Measurements from ENCODE around the gene CENPT.

- TF ChIP-seq, protein P1, sequence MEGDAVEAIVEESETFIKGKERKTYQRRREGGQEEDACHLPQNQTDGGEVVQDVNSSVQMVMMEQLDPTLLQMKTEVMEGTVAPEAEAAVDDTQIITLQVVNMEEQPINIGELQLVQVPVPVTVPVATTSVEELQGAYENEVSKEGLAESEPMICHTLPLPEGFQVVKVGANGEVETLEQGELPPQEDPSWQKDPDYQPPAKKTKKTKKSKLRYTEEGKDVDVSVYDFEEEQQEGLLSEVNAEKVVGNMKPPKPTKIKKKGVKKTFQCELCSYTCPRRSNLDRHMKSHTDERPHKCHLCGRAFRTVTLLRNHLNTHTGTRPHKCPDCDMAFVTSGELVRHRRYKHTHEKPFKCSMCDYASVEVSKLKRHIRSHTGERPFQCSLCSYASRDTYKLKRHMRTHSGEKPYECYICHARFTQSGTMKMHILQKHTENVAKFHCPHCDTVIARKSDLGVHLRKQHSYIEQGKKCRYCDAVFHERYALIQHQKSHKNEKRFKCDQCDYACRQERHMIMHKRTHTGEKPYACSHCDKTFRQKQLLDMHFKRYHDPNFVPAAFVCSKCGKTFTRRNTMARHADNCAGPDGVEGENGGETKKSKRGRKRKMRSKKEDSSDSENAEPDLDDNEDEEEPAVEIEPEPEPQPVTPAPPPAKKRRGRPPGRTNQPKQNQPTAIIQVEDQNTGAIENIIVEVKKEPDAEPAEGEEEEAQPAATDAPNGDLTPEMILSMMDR (conservative IDR thresholded peaks at IDR 0.05 in 1 of 2, IDR thresholded peaks at IDR 0.05 in 1 of 2; ENCODE audit: low read depth in 1 of 2, low read length in 2 of 2): no peak
- TF ChIP-seq EZH2 (IDR thresholded peaks at IDR 0.05; ENCODE audit: low read length, missing control alignments): no peak
These were observed 40.9 kb downstream of the CENPT start, which contains the start of the genes RANBP10 and TSNAXIP1 for GRCh38 chr16:67806428-67807147.
